Vagina (tissue), 2 donors: ENCODE data around the gene PCGF2.

Experiments
- CTCF ChIP-seq, 3 experiments: fragments of 450-650 bp in 2 of 3; fragments of 200-600 bp in 1 of 3; sonication (generic) in 1 of 3; IDR thresholded peaks; one replicate each; pipeline ENCODE4 v1.5.1; 2017 to 2019; ENCODE audit warnings: antibody characterized with exemption in 3 of 3, mild to moderate bottlenecking in 2 of 3, moderate library complexity in 2 of 3
- POLR2A ChIP-seq, 2 donors: fragments of 450-650 bp; IDR thresholded peaks; one replicate each; pipeline ENCODE4 v1.6.1; 2017; ENCODE audit warnings: antibody characterized with exemption in 2 of 2, mild to moderate bottlenecking in 2 of 2, moderate library complexity in 2 of 2
- POLR2AphosphoS5 ChIP-seq, 2 donors: sonication (generic); formaldehyde crosslinking; IDR thresholded peaks; one replicate each; pipeline ENCODE4 v1.9.0; 2017; ENCODE audit warnings: antibody characterized with exemption in 2 of 2, mild to moderate bottlenecking in 2 of 2, low read depth in 1 of 2; ENCODE audit not compliant: insufficient read depth in 1 of 2

- no peak for TF ChIP-seq POLR2AphosphoS5 (IDR thresholded peaks at IDR 0.05; ENCODE audit: insufficient read depth in 1 of 2, low read depth in 1 of 2)
- TF ChIP-seq CTCF (IDR thresholded peaks at IDR 0.05): no peak
- TF ChIP-seq POLR2A (IDR thresholded peaks at IDR 0.05): no peak
Observed at GRCh38 chr17:38750044-38750311, 1.8 kb upstream of the PCGF2 start.
